HG02973 (cell line): ENCODE results near the gene PPP1R1C.
"Not testable (repeated sequence)": the region's sequence is repeated elsewhere in the genome, so short reads cannot be mapped to it uniquely, and the experiment has no call there.

Experiments
- ATAC-seq: cut with Tn5 transposase; IDR thresholded peaks from one replicate; pipeline ENCODE4 v1.9.1; 2021; ENCODE audit warnings: moderate library complexity; ENCODE audit not compliant: unreplicated experiment

PPP1R1C gene

DNA sequence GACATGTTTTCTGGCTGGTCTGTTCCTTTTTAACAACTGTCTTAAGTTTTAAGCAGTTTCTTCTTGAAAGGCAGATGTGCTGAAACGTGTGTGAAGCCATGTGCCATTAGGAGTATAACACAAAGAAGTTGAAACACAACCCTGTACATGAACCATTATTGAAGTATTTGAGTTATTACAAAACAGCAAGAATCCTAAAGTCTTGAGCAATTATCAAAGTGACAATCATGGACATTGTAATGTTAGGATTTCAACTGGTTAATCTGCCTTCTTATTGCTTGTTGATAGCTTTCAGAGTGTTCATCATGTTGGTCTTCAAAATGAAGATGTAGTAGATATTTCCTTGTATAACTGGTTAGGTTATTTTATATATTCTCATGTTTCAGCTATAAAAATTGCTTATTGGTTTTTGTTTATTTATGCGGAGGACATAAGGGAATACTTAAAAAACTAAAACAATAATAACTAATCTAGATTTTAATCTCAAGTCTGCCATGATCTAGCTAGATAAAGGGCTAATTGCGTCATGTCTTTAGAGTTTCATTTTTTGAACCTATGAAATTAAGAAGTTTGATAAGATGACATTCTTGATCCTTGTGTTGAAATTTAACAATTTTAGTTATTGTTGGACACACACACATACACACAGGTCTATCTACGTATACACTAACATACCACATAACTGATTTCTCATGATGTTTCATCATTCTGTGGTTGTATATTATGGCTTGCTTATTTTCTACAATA, 21.1 kb downstream of the PPP1R1C start:
- no peak for ATAC-seq

DNA sequence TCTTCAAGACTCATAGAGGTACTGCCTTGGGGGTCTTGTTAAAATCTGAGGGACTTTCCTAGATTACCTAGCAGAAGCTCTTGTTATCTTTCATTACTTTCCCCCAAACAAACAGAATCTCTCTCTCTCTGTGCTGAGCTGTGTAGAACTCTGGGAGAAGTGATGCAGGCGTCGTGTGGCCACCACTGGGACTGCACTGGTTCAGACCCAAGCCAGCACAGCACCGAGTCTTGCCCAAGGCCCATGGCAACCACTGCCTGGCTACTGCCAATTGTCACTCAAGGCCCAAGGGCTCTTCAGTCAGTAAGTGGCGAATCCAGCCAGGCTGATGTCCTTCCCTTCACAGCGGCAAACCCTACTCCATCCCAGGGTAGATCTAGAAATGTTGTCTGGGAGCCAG, 28.6 kb downstream of the PPP1R1C start:
- no peak for ATAC-seq

DNA sequence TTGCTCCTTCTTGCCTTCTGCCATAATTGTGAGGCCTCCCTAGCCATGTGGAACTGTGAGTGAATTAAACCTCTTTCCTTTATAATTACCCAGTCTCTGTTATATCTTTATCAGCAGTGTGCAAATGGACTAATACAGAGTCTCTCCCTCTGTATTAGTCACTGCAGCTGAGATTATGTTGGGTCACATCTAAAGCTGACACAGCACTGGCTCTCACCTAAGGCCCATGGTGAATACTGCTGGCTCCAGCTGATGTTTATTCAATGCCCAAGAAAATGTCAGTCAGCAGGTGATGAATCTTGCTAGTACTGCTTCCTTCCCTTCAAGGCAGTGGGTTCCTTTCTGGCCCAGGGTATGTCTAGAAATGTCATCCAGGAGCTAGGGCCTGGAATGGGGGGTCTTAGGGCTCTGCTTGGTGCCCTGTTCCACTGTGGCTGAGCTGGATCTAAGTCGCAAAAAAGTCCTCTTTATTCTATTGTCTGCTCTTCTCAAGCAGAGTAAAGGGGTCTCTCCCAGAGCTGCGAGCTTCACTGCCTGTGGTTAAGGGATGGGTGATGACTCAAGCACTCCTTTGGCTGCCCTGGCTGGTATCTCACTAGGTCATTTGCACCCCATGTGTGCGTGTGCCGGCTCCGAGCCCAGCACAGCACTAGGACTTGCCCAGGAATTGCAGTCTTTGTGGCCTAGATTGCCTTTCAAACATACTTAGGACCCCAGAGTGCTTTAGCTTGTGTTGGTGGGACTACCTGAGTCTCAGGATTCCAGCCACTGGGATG, 29.9 kb downstream of the PPP1R1C start:
- no peak for ATAC-seq

DNA sequence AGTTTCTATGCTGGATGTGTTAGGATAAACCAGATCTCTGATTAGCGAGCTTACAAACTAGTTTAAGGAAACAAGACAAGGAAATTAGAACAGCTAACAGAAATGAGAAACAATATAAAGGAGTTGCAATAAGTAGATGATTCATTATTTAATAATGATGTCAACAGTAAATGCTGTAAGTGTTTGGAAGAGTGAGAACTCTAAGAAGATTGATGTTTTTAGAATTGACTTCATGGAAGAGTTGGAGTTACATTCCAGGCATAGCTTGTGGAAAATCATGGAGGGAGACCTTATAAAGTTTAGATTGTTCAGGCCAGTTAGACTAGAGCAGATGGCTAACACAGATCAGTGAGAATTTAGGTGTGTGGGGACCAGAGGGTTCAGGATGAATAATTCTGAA, 32.6 kb downstream of the PPP1R1C start:
- no peak for ATAC-seq

DNA sequence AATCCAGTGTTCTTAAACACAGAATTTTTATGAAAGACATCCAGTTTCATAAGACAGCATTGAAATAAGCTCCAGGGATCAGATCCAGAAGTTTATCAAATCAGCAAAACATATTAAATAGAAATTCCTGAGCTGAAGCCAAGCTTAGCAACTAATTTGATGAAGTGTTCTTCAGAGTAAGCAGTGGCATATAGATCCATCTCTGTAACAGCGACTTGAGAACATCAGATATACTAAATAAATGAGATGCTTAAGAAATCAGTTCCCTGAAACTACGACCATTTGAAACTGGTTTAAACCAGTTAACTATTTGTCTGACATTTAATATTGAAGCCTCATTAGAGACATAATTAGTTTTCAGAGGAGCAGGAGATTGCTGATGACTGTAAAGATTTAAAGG, 34.1 kb downstream of the PPP1R1C start:
- no peak for ATAC-seq

DNA sequence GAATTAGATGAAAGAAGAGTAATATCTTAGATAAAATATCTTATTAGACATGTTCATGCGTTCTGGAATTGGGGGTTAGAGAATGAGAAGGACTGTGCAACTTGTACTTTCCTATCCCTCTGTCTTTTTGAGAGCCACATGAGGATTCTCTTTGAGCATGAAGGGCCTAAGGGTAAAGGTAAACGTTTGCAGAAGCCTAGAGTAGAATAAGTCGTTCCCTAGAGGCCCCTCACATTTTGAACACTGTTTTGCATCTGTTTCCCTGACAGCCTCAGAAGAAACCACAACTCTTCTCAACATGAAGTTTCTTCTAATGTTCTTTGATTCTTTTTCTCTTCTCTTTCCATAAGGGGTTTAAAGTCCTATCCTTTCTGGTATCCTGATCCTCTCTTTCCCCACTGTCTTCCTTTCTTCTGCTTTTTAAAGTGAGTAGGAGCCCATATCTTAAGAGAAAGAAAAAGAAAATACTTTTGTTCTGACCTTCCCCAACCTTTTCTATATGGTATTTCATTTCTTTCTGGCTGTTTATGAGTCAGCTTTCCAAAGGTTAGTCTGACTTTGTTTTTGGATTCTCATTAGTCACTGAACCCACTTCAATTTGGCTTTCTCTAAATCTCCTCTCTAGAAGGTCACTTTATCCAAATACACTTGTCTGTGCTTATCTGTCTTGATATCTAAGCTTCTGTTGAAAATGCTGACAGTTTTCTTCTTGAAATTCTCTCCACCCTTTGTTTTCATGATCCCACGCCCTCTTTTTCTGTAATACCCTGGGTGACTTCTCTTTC, 34.8 kb downstream of the PPP1R1C start:
- no peak for ATAC-seq

DNA sequence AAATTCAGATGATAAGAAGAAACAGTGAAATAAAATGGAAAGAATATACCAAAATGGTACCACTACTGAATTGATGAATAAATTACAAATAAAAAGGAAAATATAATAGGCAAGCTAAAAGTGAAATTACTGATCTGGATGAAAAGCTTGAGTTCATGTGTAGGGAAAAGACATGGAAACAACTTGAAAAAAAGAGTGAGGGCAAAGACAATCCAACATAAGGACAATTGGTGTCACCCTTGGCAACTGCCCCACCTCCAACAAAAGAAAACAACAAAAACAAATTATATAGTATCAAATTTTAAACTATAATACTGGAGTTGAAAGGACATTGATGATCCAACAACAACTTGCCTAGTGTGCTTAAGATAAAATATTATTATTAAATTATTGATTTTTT, 37.6 kb downstream of the PPP1R1C start:
- no peak for ATAC-seq

DNA sequence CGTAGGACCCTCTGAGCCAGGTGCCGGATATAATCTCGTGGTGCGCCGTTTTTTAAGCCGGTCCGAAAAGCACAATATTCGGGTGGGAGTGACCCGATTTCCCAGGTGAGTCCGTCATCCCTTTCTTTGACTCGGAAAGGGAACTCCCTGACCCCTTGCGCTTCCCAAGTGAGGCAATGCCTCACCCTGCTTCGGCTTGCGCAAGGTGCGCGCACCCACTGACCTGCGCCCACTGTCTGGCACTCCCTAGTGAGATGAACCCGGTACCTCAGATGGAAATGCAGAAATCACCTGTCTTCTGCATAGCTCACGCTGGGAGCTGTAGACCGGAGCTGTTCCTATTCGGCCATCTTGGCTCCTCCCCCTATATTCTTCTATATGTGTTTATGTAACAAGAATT, 45.2 kb downstream of the PPP1R1C start:
- not testable (repeated sequence) for ATAC-seq

DNA sequence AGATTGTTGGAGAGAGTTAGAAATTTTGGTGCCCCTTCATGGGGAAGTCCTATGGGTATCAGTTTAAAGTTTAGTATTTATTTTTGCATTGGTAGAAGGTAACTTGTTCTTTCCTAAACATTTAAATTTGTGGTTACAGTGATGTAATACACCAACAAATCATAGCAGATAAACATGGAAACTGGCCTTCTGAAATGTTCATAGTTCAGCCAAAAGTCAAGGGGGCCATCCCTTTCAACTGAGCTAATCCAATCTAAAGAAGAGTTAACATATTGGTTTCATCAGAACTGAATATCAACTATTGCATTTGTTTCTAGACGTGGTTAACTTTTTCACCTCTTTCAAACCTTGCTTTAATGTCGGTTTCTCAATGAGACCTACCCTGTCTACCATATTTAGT, 46.3 kb downstream of the PPP1R1C start:
- no peak for ATAC-seq

DNA sequence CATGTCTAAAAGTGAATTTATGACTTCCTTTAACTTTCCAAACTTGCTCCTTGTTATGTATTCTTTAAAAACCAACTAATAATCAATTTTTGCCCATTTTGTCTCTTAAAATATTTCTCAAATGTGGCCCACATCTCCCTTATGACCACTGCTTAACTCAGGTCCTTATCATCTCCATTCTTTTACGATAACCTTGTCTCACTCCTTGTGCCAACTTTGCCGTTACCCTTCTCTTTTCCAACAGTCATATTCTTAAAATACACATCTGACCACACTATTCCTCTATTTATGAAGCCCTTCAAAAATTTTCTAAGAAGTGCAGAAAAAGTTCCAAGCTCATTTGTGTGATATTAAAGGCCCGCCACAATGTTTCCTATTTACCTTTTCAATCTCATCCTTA, 47.8 kb downstream of the PPP1R1C start:
- ATAC-seq: no peak

DNA sequence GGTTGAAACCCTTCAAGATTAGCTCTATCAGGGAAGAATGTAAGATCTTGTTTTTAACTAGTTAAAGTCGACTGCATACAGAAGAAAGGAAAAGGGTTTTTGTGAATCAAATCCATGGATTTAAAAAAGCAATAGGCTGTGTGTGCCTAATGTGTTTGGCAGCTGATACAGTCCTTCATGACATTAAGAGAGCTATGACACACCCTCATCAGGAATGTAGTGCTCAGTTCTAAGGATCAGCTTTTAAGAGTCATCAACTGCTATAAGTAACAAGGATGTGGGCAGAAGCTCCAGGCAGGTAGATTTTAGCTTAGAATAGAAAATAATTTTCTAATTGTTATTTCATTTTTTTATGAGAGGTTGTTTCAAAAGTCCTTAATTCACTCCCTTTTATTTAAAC, 52.9 kb downstream of the PPP1R1C start:
- no peak for ATAC-seq

DNA sequence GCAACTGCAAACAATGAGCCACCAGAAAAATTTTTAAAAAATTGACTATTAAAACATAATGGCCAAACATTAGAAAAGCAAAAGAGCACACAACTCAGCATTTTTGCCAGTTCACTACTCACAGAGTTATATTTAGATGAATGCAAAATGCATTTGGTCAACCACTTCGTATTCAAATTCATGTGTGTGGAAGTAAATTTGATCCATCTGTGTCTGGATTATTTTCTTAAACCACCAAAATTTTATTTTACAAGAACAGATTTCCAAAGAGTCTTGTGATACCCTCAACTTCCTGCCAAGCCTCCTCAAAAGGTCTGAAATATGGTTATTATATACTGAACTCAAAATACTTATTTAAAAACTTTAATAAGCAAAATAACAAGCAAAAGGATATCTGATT, 57.4 kb downstream of the PPP1R1C start:
- no peak for ATAC-seq

DNA sequence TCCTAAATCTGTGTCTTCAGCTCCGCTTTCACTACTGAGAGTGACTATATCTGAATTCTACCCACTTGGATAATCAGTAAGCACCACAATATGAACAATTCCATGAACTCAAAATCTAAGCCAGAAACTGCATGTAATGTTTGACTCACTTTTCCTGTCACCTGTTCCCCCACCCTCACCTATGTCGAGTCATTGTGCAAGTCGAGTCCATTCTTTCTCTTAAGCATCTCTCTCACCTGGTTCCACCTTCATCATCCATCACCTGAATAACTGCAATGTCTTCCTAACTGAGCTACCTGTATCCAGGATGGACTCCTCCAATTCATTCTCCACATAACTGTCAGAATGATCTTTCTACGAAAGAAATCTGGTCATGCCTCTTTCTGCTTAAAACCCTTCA, 58.2 kb downstream of the PPP1R1C start:
- no peak for ATAC-seq

DNA sequence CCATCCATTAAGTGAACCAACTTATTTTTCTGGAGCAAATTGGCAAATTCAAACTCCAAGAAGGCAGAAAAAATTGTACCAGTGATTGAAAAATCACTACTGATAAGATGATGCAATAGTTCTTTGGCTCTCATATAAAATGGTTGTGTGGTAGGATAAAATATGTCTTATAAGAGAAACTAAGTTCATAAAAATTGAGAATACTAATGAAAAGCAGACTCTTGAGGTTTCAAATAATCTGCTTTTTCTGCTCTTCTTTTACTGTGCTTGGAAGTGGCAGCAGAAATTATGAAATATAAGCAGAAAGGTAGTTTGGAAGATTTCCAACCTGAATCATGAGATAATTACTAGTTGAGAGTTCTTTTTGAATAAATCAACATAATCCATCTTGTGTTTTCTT, 61.9 kb downstream of the PPP1R1C start:
- no peak for ATAC-seq

DNA sequence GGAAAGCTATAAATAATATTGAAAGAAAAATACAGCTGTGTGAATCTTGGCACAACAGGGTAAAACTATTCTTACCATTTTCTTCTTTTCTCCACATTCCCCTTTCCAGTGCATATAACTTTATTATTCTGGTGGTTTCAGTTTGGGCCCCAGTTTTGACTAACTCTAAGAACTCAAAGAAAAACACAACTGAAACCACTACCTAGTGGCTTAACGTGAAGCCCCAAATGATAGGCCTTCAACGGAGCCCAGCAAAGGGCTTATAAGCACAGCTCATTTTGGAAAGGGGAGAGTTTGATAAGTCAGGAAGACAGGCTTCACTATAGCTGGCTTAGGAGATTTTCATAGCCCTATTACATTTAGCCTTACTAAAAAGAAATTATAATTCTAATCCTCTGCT, 62.4 kb downstream of the PPP1R1C start:
- ATAC-seq: no peak

DNA sequence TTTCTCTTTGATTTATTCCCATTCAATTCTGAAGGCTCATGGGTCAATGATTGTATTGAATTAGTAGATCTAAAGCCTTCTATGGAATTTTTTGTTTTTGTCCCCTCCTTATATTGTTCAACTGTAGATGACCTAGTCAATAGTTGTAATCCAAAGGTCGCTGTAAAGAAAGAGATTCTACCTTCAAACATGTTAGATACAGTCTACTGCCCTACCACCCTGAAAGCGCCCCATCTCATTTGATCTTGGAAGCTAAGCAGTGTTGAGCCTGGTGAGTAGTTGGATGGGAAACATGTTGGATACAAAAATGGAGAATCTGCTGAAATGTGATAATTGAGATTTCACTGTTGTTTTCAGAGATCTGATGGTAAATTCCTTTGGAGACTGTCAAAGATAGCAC, 63.0 kb downstream of the PPP1R1C start:
- ATAC-seq: no peak

DNA sequence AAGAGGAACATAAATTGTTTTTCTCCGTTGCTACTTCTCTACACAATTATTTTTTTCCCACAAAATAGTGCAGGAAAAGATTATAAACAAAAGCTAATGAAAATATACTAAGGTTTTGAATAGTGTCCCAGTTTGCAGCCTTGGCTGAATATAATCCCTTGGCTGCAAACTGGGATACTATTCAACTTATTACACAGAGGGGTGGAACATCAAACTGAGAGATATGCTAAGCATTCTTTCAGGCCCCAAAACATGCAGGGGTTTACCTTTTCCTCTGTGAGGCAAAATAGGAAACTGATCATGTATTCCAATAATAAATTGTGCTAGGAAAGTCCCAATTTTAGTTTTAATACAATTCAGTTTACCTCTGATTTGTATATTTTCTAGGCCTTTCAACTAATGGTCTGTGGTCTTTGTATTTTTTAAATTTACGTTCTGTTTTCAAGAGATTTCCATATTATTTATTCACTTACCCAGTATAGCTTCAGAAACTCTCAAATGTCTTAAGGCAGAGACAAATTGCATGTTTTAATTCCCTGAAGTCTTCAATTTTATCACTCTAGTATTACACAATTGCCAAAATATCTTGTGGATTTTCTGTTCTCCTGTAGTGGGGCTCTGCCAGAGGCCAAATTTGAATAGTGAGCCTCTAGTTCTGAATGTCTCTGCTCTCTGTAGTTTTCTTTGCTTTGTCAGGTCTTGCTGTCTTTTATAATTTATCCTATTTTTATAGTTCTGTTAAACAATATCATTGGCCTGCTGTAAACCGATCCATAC, 63.9 kb downstream of the PPP1R1C start:
- no peak for ATAC-seq

DNA sequence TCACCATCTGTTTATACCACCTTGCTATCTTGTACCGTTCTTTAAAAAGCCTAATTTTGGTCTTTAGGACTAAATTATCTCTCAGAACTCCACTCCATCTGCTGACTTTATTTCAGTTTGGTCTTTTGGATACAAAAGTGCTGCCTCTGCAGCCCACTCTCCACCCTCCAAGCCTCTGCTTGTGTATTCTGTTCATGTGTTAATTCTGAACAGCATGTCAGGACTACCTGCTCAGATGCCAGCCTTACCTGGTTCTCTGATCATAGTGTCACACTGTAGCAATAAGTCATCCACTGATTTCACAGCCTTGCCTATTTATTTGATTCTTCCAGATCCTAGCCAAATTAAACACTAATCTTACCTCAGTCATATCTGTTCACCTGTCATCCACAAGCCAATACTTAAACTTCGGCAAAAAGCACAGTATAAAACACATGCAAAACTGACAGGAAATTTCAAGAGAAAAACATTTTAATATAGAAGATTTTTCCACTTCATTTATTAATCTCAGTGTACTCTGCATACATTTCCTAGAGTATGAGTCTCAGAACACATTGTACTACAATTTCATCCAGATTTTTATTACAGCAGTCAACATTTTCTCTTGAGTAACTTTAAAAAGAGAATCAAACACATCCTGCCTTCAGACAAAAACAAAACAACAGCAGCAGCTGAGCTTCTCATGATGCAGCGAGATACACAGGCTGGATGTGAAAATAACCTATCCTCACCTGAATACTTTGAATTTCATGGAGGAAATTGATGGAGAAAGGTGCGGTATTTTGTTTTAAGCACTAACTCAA, 64.9 kb downstream of the PPP1R1C start:
- no peak for ATAC-seq

DNA sequence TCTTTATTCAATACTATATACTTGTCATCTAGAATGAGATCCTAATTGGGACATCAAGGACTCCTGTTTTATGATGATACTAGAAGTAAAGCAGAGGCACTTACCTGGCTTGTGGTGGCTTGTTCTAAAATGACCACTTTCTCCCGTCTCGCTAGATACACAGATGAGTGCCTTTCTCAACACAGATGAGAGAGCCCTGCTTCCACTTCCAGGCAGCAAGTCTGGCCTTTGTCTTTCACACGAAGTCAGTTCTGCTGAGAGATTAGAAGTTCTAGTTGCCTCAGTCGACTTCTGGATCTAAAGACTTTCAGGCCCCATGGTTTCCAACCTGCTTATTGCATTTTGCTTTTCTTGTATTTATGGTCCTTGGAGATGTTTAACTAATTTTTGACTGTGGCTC, 70.3 kb downstream of the PPP1R1C start:
- no peak for ATAC-seq

DNA sequence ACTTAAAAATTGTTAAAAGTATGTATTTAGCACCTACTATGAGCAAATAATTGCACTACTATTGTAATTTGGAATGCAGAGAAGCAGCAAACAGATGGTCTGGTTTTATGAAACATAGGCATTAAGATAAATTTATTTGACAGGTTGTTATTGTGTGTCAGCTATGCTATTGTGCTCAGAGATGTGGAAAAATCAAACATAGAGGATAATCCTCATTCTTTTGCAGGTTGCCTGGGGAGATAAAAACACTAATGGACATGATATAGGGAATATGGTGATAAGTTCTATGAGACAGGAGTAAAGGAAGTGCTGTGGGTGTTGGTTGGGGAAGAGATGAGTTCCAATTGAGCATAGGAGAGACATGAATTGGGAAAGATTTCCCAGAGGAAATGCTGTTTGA, 71.3 kb downstream of the PPP1R1C start:
- ATAC-seq: no peak
